ENCODE data around the gene CRYBA2.

Gene CRYBA2

DNA sequence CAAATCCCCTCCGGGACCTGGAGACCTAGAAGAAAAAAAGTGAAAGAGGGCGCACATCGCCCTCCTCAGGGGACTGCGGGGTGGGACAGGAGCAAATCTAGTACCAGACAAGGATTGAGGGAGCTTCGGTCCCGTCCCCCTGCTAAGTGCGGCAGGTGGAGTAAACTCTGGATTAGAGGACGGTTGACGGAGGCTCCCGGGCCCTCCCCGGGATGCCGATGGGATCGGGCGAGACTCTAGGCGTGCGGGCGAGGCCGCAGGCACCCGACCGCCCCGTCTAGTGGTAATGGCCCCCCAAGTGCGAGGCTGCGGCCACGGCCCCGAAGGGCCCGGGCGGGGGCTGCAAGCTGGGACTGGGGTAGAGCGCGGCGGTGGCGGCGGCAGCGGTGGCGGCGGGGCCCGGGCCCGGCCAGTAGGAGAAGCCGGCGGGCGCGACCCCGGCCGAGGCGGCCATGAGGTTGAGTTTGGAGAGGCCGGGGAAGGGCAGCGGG is 11.8 kb downstream of the CRYBA2 start:
- DNase-seq, result no peak

DNA sequence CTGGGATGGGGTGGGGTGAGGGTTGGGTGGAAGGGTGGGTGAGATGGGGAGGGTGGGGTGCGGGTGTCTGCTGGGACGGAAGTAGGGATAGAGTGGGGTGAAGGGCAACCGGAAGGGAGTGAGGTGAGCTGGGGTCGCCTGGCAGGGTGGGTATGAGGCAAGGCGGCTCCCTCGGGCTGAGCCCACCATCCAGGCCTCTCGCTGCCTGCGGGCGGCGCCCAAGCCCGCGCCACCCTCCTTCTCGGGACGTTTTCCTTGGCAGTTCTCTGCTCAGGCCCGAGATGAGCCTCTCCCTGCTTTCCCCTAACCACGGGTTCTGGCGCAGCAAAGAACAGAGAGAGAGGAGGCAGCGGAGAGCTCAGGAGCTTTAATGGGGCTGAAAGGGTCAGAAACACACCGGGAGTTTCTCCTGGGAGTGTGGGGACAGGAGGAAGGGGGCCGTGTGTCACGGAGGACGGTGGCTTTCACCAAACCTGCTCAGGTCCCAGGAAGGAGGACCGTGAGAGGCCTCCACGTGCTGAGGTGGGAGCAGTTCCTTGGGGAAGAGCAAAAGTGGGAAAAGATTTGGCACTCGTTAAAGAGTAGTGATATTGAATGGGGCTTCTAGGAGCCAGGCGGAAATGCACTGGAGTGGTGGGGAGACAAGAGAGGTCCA is 12.4 kb downstream of the CRYBA2 start:
- no peak for DNase-seq

DNA sequence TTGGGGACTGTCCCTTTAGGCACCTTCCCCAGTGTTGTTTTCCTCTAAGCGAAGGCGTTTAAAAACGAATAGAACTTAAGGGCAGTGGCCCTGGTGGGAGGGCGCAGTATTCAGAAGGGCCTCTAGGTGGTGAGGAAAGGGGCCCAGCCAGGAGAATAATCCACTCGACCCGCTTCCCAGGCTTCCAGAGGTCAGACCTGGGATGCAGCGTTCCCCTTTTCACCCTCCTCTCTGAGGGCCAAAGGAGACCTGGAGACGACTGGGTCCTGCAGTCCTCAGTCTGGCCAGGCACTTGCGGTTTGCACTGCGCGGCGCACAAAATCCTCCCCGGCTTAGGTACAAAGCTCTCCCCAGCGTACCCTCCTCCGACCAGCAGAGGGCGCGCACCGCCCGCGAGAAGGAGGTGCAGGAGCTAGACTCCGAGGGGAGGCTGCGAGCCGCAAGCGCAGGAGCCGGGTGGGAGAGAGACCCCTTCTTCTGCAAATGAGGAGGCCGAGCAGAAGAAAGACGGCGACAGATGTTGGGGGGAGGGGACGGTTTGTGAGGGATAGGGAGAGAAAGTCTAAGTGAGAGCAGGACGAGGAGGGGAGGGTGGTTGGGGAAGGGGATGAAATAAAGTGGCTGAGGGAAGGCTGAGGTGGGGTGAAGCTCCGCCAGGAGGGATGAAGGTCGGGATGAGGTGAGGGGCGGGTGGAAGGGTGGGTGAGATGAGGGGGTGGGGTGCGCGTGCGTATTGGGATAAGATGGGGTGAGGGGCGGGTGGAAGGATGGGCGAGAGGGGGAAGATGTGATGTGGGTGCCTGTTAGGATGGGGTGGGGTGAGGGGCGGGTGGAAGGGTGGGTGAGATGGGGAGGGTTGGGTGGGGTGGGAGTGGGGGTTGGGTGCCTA is 13.1 kb downstream of the CRYBA2 start:
- DNase-seq, result peak; percentile 81

DNA sequence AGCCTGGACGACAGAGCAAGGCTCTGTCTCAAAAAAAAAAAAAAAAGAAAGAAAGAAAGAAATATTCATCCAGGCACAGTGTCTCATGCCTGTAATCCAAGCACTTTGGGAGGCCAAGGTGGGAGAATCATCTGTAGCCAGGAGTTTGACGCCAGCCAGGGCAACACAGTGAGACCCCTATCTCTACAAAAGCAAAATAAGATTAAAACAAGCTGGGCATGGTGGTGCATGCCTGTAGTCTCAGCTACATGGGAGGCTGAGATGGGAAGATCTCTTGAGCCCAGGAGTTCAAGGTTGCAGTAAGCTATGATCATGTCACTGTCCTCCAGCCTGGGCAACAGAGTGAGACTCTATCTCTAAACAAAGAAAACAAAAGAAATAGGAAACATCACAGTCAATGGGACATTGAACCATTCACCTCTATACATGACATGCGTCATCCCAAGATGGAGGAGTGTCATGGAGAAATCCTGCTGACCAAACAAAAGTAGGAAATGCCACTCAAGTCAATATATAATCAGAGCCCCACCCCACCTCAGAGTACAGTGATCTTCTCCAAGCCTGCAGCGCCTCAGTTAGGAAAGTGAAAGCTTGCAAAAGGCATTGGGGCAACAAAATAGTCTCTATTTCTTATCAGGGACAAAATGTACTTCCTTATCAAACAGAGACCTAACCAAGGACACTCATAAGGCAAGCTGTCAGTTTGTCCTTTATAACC is 18.0 kb downstream of the CRYBA2 start:
- DNase-seq, result no peak

DNA sequence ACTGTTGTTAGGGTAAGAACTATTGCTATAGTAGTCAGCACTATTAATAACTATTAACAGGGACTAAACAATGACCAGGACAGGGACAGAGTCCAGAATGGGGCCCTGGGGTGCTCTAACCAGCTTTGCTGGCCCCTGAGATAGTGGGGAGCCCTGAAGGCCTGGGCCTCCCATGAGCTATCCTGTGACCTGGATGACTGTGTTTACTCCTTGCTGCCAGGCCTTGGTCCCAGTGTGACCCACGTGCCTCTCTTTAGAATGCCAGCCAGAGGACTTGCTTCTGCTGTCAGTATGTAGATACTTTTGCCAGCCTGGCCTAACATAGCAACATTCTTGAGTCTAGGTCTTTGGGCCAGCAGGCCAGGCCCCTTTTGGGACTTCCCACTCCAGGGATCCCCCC is 22.3 kb downstream of the CRYBA2 start:
- DNase-seq, result no peak

DNA sequence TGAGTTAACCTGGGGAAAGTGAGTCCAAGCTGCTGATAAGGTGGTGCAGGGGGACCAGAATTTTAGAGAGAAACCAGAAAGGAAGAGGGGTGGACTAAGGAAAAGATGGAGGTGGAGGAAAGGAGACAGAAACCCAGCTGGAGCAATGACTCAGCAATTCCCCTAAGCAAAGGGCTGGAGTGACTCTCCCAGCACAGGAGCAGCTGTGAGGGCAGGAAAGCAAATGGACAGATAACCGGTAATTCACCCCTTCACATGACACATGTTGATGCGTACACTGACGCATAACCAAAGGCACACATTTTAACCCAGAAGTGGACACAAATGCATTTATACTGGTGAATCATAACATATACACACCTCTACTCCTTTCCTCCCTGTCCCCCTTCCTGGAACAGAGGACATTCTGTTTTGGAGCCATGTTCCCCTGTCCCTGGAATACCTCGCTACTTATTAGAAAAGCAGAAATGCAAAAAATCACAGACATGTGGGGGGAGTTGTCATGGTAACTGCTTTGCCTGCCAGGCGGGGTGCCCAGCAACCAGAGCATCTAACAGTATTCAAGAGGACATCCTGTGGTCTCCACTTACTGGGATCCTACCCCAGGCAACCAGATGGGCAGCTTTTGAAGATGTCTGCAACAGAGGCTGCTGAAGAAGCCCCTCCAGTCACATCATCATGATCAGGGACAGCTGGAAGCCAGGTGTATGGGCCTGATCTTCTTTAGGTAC is 29.0 kb downstream of the CRYBA2 start:
- no peak for DNase-seq

DNA sequence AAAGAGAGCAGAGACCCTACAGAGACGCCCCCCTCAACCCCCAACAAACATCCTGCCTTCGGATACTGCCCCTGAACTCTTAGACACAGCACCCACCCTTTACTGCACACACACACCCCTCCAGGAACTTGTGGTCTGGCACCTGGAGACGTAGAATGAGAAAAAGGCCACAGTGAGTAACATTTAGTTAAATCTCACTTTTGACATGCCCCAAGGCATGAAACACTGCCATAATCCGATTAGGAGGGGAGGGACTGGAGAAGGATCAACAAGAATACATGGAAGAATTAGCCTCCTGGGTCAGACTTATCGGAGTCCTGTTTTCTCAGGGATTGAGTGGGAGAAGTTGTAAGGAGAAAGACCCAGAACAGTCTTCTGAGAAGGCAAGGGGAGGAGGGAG is 29.6 kb downstream of the CRYBA2 start:
- no peak for DNase-seq

DNA sequence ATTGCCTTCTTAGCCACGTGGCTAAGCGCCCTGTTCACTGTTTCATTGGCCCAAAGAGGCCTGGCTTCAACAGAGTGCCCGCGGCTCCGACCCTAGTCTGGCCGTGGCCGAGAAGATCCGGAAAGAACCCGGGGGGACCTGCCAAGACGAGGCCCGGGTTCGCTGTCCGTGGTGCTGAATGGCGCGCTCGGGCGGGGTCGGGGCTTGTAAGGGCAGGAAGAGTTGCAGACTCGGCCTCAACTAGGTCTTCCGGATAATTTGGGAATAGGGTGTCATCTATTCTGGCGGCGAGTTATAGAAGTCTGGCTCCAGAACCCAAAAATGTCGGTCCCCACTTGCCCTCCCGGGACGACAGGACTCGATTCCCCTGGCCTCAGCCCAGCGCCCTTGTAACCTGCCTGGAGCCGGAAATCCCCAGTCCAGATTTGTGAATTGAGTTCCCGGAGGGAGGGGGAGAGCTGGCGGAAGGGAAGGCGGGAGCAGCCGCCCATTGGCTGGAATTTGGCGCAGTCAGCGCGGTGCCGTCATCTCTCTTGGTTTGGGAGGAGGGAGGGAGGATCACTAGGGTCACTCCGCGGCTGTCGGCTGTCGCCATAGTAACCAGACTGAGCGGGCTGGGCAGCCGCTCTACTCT is 30.2 kb downstream of the CRYBA2 start:
- peak; percentile 72 for DNase-seq

DNA sequence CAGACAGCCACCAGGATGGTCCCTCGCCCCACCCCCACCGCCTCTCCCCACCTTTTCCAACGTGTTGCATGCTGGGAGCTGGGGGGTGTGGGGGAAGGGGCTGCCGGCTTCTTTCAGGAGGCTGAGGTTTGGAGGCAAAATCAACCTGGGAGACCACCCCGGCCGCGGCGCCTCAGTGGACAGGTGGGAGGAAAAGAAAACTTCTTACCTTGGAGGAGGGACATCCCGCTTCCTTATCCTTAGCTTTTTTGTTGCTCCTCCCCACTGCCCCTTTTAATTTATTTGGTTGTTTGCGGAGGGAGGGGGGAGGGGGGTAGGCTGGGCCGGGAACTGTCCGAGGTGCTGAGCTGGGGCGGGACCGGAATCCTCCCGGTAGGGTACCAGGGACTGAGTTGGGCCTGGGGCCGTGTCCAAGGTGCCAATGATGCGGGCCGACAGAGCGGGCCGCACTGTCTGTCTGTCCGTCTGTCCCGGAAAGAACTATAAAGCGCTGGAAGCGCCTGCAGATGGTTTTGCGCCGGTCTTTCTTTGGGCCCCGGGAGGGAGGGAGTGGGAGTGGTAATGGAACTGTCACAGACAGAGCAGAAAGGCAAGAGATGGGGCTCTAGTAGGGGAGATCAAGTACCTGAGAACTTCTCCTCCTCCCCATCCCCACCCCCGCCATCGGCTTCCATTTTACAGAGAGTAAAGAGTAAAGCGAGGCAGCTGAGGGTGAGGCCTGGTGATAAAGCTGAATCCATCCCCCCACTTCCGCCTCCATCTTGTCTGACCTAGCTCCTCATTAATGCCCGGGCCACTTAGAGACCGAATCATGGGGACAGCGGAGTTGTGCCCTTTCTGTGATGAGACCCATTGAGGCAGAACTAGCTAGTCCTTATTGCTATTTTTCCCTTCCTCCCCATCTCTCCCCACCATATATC is 31.3 kb downstream of the CRYBA2 start:
- no peak for DNase-seq

DNA sequence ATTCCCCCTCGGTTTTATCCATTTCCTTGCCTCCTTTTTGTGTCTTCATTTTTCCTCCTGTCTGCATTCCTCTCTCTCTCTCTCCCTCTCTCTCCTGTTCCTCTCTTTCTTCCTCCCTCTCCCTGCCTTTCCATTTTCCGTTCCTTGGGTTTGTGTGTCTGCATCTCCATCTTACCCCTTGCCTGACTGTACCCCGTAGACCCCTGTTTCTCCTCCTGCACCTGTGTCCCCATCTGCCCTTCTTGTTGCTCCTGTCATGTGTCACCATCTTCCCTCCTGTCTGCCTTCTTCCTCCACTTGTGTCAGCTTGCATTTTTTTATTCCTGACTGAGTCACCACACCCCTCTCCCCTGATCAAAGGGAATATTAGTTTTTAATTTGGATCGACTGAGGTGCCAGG is 32.0 kb downstream of the CRYBA2 start:
- DNase-seq, result no peak

DNA sequence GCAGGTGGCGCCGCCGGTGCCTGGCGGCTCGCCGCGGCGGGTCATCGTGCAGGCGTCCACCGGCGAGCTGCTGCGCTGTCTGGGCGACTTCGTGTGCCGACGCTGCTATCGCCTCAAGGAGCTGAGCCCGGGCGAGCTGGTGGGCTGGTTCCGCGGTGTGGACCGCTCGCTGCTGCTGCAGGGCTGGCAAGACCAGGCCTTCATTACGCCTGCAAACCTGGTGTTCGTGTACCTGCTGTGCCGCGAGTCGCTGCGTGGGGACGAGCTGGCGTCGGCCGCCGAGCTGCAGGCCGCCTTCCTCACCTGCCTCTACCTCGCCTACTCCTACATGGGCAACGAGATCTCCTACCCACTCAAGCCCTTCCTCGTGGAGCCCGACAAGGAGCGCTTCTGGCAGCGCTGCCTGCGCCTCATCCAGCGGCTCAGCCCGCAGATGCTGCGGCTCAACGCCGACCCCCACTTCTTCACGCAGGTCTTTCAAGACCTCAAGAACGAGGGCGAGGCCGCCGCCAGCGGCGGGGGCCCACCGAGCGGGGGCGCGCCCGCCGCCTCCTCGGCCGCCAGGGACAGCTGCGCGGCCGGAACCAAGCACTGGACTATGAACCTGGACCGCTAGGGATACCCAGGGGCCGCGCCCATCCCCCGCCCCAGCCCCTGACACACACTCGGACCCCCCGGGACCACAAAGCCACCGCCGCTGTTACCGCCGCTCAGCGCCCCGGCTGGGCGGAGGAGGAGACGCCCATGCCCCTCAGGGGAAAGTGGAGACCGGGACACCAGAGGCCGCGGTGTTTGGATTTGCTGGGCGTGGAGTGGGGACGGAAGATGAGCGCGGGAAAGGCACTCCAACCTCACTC is 32.7 kb downstream of the CRYBA2 start:
- no peak for DNase-seq

DNA sequence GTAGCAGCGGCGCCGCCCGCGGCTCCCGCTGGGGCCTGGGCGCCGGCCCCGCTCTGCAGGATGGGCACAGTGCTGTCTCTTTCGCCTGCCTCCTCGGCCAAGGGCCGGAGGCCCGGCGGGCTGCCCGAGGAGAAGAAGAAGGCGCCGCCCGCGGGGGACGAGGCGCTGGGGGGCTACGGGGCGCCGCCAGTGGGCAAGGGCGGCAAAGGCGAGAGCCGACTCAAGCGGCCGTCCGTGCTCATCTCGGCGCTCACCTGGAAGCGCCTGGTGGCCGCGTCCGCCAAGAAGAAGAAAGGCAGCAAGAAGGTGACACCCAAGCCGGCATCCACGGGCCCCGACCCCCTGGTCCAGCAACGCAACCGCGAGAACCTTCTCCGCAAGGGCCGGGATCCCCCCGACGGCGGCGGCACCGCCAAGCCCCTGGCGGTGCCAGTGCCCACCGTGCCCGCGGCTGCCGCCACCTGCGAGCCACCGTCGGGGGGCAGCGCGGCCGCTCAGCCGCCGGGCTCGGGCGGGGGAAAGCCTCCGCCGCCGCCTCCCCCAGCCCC is 33.4 kb downstream of the CRYBA2 start:
- no peak for DNase-seq

DNA sequence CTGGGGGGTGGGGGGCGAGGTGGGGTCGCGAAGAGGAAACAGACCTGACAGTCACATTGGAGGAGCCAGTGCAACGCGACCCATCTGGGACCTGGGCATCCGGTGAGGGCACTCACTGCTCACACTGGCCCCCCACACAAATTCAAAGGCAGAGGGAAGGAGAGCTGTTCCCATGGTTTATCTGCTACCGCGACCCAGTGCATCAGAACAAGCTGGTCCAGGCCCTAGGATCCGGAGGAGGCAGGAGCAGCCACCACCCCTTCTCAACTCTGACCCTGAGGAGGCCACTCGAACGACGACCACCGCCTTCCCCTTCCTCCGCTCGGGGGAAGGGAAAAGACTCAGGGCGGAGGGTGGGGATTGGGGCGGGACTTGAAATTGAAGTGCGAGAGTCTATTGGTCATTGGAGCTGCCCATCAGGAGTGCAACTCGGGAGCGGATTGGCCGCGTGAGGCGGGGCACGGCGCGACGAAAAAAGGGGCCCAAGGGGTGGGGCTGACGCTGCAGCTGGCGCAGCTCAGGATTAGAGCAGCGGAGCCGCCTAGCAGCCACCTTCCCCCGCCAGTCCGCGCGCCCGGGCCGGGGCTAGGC is 34.0 kb downstream of the CRYBA2 start, which contains the start of gene CDK5R2:
Gene CDK5R2, plus strand, starts transcription at position 526 of the 591 bp plus-strand sequence. CDS start 155 bp downstream, outside the sequence.
- DNase-seq, result peak; percentile 84

DNA sequence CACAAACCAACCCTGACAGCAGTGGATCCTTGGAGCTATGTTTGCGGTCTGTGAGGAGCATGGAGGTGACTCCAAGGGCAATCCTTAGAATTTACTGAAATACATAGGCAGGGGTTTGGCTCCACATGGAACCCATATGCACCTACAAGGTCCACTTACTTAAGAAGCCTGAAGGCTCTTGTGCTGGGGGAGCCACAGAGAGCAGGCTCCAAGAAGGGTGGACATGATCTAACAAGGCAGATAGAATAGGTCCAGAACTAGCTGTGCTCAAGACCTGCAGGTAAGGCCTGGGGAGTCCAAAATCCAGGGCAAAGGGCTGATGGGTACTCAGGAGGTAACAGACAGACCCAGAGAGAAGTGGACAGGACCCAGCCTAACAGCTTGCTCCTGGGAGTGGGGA is 34.9 kb downstream of the CRYBA2 start:
- DNase-seq, result no peak

DNA sequence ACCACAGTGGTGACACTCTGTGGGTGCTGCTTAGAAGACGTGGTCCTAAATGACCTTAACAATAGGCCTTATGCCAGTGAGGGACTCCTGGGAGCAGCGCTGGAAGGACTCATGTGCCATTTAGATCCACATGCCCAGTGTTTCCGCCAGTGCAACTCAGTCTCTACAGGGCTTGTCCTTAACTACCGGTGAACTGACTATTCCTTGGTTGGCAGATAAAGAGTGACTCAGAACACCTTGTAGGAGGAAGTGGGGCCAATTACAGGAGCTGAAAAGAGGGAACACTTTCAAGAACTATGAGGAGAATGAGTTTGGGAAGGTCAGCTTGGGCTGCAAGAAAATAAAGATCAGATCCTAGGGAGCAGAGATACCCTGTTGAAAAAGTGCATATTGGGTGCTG is 35.6 kb downstream of the CRYBA2 start:
- no peak for DNase-seq

DNA sequence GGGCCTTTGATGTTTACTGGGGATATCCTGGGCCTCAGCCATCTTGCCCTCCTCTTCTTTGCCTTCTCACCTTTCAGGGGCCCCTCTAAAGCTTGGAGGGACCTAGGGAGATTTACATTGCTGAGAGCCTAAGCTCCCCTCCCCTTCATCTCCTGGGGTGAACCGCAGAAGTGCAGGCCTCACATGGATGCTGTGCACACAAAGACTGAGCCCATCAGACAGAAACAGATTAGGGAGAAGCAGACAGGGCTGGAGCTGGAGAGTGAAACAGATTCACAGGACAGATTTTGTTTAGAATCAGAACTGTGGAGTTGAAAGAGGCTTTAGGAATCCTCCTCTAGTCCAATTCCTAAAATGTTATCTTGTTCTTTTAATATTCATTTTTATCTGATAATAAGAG is 37.2 kb downstream of the CRYBA2 start:
- no peak for DNase-seq

DNA sequence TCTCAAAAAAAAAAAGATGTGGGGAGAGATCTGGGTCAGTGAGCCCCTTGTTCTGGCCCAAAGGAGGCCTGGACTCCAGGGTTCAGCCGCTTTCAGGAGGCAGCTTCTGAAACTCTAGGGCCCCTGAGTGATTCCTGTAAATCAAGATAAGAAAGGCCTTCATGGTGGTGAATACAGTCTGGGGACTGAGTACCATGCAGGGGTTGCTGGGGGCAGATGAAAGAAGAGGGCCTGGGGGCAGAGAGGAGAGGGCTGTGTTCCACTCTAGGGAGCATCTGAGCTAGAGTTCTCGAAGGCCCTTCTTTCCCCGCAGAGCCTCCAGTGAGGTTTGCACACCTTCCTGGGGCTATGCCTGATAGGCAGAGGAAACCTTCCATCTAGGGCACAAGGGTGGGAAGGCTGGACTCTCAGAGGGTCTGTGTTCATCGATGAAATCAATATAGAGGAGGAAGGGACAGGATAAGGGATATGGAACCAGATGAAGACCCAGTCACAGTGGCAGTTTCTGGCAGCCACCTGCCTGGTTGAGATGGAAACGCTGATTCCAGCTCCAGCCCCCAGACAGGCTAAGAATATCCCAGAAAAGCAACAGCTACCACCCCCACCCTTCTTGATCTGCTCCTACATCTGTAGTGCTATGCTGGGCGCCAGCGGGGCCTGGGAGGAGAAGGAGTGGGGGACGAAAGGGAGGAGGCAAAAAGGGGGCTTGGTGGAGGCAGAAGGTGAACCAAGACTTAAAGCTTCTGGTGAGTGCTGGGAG is 38.5 kb downstream of the CRYBA2 start:
- DNase-seq, result no peak

DNA sequence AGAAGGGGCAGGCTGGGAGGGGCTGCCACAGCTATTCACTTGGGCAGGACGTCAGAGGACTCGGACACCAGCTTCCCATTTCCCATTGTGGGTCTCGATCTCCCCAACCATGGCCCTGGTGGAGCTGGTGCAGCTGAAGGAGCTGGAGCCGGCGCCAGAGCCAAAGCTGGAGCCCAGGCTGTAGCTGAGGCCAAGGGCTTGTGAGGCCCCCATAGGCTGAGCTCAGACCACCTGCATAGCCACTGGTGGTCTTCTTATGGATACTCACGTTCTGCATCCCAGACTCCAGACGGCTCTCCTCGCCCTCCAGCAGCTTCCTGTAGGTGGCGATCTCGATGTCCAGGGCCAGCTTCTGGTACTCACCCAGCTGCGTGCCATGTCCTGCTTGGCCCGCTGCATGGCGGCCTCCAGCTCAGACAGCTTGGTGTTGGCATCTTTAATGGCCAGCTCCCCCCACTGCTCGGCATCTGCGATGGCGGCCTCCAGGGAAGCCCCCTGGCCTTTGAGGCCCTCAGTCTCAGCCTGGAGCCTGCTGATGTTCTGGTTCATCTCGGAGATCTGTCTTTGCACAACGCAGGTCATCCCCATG is 39.8 kb downstream of the CRYBA2 start:
- DNase-seq, result no peak
